HG03558 (cell line): ENCODE measurements around the gene HIP1.
"Not testable (repeated sequence)": the region's sequence is repeated elsewhere in the genome, so short reads cannot be mapped to it uniquely, and the experiment has no call there.

Experiments used
- ATAC-seq: cut with Tn5 transposase; IDR thresholded peaks from one replicate; pipeline ENCODE4 v1.9.1; 2021; ENCODE audit warnings: moderate number of reproducible peaks; ENCODE audit not compliant: unreplicated experiment; ENCODE audit errors: extremely low read depth

HIP1 gene

GRCh38 chr7:75546237-75547015, 192.3 kb downstream of the HIP1 start:
- ATAC-seq = no peak

GRCh38 chr7:75537731-75538130, 201.0 kb downstream of the HIP1 start:
- ATAC-seq = no peak

GRCh38 chr7:75536940-75537538, 201.7 kb downstream of the HIP1 start:
- no peak for ATAC-seq

- no peak for ATAC-seq
Measured at GRCh38 chr7:75536491-75536890, 202.2 kb downstream of the HIP1 start.

GRCh38 chr7:75534727-75535307, 203.9 kb downstream of the HIP1 start:
- no peak for ATAC-seq

GRCh38 chr7:75533926-75534325, 204.8 kb downstream of the HIP1 start:
- ATAC-seq = no peak

GRCh38 chr7:75532639-75533038, 206.1 kb downstream of the HIP1 start:
- ATAC-seq = no peak

GRCh38 chr7:75531359-75531821, 207.4 kb downstream of the HIP1 start:
- ATAC-seq = no peak

- not testable (repeated sequence) for ATAC-seq
Measured at GRCh38 chr7:75527224-75527722, 211.5 kb downstream of the HIP1 start.

- ATAC-seq = not testable (repeated sequence)
Measured at GRCh38 chr7:75521727-75522126, 217.0 kb downstream of the HIP1 start.

GRCh38 chr7:75518842-75519241, 219.9 kb downstream of the HIP1 start:
- ATAC-seq = not testable (repeated sequence)

GRCh38 chr7:75509033-75509432, 229.7 kb downstream of the HIP1 start:
- ATAC-seq = not testable (repeated sequence)

GRCh38 chr7:75492020-75492419, 246.7 kb downstream of the HIP1 start, which contains the start of gene SPDYE5:
Gene SPDYE5, plus strand, starts transcription at chr7:75492320. Its CDS starts 1,728 bp downstream, at chr7:75494048.
- not testable (repeated sequence) for ATAC-seq

- peak; percentile 91 for ATAC-seq
Measured at GRCh38 chr7:75485979-75486643, 252.6 kb downstream of the HIP1 start, which contains the start of gene POM121C. Gene POM121C, minus strand, starts transcription at chr7:75486299. Its CDS starts 44,803 bp downstream, at chr7:75441496.

GRCh38 chr7:75485355-75485978, 253.3 kb downstream of the HIP1 start:
- ATAC-seq = not testable (repeated sequence)
